Measurements from ENCODE around the gene ZNF106. TPM values are rescaled to one million over a fixed set of nuclear protein-coding genes. Genes with fewer than 3 reads are reported as not detected.

The ZNF106 gene
- total RNA-seq, 1 donor from 2014 or later, result 38.1 TPM

DNA sequence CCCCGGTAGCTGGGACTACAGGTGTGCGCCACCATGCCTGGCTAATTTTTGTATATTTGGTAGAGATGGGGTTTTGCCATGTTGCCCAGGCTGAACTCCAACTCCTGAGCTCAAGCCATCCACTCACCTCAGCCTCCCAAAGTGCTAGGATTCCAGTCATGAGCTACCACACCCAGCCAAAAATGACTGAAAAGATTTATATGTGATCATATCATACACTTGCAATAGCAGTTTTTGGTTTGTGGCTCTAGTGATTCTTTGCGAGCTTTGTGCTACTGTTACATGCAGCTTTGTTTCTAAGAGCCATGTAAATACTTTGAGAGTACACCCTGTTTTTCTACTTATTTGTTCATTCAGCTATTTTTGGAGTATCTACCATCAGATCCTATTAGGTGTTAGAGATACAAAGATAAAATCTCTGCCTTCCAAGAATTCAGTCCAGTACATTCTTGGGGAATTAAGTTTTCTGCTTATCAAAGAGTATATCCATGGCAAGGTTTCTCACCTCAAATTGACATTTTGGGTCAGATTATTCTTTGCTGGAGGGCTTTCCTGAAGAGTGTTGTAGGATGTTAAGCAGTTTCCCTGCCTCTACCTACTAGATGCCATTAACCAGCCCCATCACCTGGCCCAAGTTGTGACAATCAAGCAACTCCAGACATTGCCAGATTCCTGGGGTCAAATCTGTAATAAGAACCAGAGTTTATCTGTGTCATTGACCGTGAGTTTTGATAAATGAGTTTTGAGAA is 19.5 kb upstream of the ZNF106 start:
- Histone ChIP-seq H3K9me3 (no peaks in the 10 kb centered on the region), H3K4me3 (no peak overlapping the region), H3K4me1 (peaks cover 7% of the 10 kb centered on the region), H3K27me3 (no peaks in the 10 kb centered on the region), H3K36me3 (peaks cover 0 to 20% of the 10 kb centered on the region in 2 donors), H3K27ac (peak overlapping the region; percentile 63)
- intact Hi-C loops (cut with DNase I), result no loop called here
- TF ChIP-seq, protein P1, sequence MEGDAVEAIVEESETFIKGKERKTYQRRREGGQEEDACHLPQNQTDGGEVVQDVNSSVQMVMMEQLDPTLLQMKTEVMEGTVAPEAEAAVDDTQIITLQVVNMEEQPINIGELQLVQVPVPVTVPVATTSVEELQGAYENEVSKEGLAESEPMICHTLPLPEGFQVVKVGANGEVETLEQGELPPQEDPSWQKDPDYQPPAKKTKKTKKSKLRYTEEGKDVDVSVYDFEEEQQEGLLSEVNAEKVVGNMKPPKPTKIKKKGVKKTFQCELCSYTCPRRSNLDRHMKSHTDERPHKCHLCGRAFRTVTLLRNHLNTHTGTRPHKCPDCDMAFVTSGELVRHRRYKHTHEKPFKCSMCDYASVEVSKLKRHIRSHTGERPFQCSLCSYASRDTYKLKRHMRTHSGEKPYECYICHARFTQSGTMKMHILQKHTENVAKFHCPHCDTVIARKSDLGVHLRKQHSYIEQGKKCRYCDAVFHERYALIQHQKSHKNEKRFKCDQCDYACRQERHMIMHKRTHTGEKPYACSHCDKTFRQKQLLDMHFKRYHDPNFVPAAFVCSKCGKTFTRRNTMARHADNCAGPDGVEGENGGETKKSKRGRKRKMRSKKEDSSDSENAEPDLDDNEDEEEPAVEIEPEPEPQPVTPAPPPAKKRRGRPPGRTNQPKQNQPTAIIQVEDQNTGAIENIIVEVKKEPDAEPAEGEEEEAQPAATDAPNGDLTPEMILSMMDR (IDR thresholded peaks at IDR 0.05), result no peak
- TF ChIP-seq POLR2A (IDR thresholded peaks at IDR 0.05) (no peak), POLR2AphosphoS5 (IDR thresholded peaks at IDR 0.05; ENCODE audit: insufficient read depth in 1 of 2, low read depth in 1 of 2) (no peak)
- no peak for DNase-seq (ENCODE audit: extremely low spot score in 2 of 2)

- Histone ChIP-seq H3K27ac (no peak overlapping the region), H3K4me1 (peaks cover 22% of the 10 kb centered on the region), H3K36me3 (peaks cover 0 to under 1% of the 10 kb centered on the region in 2 donors), H3K4me3 (no peak overlapping the region), H3K27me3 (no peaks in the 10 kb centered on the region), H3K9me3 (no peaks in the 10 kb centered on the region)
- TF ChIP-seq, protein P1 (IDR thresholded peaks at IDR 0.05), result no peak
- TF ChIP-seq POLR2A (IDR thresholded peaks at IDR 0.05) (no peak), POLR2AphosphoS5 (IDR thresholded peaks at IDR 0.05; ENCODE audit: insufficient read depth in 1 of 2, low read depth in 1 of 2) (no peak)
- DNase-seq (ENCODE audit: extremely low spot score in 2 of 2), result no peak
- intact Hi-C loops (cut with DNase I), result no loop called here
Measured at GRCh38 chr15:42508263-42508690, 17.3 kb upstream of the ZNF106 start.

- H3K36me3 ChIP-seq, result no peaks in the 10 kb centered on the region
- no peak overlapping the region for H3K27ac ChIP-seq
- TF ChIP-seq POLR2AphosphoS5 (IDR thresholded peaks at IDR 0.05; ENCODE audit: insufficient read depth in 1 of 2, low read depth in 1 of 2) (no peak), POLR2A (IDR thresholded peaks at IDR 0.05) (no peak)
- TF ChIP-seq, protein P1 (IDR thresholded peaks at IDR 0.05), result no peak
- peaks cover 22% of the 10 kb centered on the region for H3K4me1 ChIP-seq
- no peak for DNase-seq (ENCODE audit: extremely low spot score in 2 of 2)
- H3K27me3 ChIP-seq, result no peaks in the 10 kb centered on the region
- H3K4me3 ChIP-seq, result no peak overlapping the region
- H3K9me3 ChIP-seq, result no peaks in the 10 kb centered on the region
- intact Hi-C loops (cut with DNase I), result no loop called here
Measured at GRCh38 chr15:42507514-42507913, 16.6 kb upstream of the ZNF106 start.

GRCh38 chr15:42504631-42505030 is 13.7 kb upstream of the ZNF106 start:
- no peak for DNase-seq (ENCODE audit: extremely low spot score in 2 of 2)
- Histone ChIP-seq H3K4me3 (no peak overlapping the region), H3K27ac (peak overlapping the region; percentile 20), H3K9me3 (no peaks in the 10 kb centered on the region), H3K27me3 (no peaks in the 10 kb centered on the region), H3K36me3 (no peaks in the 10 kb centered on the region), H3K4me1 (peaks cover 16% of the 10 kb centered on the region)
- TF ChIP-seq, protein P1 (IDR thresholded peaks at IDR 0.05), result no peak
- no peak for TF ChIP-seq POLR2A (IDR thresholded peaks at IDR 0.05)
- TF ChIP-seq POLR2AphosphoS5 (IDR thresholded peaks at IDR 0.05; ENCODE audit: insufficient read depth in 1 of 2, low read depth in 1 of 2), result no peak
- intact Hi-C loops (cut with DNase I), result no loop called here

DNA sequence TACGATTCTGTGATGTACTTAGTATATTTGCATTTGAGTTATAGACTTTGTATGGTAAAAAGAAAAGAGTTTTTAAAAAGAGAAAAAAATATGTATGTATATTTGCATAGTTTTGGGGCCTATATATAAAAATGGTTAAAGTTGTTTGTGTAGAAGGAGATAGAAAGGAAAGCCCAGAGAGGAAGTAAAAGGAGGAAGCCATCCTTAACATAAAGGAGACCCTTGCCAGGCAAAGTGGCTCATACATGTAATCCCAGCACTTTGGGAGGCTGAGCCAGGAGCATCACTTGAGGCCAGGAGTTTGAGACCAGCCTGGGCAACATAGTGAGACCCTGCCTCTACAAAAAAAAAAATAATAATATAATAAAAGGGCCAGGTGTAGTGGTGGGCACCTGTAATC is 12.9 kb upstream of the ZNF106 start:
- intact Hi-C loops (cut with DNase I), result no loop called here
- H3K27ac ChIP-seq, result no peak overlapping the region

More for the DNA sequence above, 12.9 kb upstream of the ZNF106 start:
- Histone ChIP-seq H3K9me3 (no peaks in the 10 kb centered on the region), H3K36me3 (no peaks in the 10 kb centered on the region), H3K4me3 (no peak overlapping the region), H3K4me1 (peaks cover 16% of the 10 kb centered on the region), H3K27me3 (no peaks in the 10 kb centered on the region)
- DNase-seq (ENCODE audit: extremely low spot score in 2 of 2), result no peak
- TF ChIP-seq, protein P1 (IDR thresholded peaks at IDR 0.05), result no peak

All from vagina (tissue), 2 donors.